A673 (cell line): Measurements from ENCODE around the gene AMZ1.

Experiments used
- EZH2 ChIP-seq: fragments of 200-600 bp; sonication (generic); IDR thresholded peaks from 2 replicates; pipeline ENCODE4 v1.6.1; 2017; ENCODE audit warnings: borderline replicate concordance, low read depth, mild to moderate bottlenecking, mixed read lengths, antibody characterized with exemption, low read length; ENCODE audit not compliant: poor library complexity, severe bottlenecking
- TF ChIP-seq, protein P1 (sequence below): fragments of 300-800, 200-600 bp; sonication (generic); conservative IDR thresholded peaks from 2 replicates; pipeline ENCODE4 v1.5.1; 2017; ENCODE audit warnings: low read depth, mild to moderate bottlenecking, antibody characterized with exemption, low read length, moderate library complexity, mixed read lengths

DNA sequence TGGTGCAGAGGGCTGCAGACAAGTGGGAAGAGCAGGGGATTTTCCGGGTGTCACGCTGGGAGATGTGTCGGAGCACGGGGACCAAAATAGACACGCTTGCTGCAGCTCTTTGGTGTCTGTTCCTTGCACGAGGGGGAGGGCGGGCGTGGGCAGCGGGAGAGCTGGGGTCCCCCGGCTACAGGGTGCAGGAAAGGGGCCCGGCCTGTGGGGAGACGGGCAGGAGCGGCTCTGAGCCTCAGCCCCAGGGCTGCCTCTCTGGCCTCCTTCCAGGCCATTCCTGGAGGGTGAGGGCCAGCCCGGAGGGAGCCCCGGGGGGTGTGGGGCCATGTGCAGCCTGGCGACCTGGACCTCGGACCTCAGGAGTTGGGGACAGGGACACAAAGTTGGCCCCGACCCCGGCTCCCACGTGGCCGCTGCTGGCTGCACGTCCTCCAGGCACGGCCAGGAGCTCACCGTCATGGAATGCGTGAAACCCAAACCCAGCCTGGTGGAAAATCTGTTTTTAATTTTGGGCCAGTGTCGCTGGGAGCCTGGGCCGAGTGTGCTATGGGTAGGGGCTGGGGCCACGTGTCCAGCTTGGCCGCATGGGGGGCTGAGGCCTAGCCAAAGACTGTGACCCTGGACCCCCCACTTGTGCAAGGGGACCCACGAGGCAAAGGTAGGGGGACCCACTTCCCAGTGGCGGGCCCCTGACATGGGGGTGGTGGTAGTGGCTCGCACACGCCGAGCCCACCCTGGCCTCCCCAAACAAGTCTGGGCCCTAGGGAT, 49.6 kb upstream of the AMZ1 start:
- TF ChIP-seq, protein P1, sequence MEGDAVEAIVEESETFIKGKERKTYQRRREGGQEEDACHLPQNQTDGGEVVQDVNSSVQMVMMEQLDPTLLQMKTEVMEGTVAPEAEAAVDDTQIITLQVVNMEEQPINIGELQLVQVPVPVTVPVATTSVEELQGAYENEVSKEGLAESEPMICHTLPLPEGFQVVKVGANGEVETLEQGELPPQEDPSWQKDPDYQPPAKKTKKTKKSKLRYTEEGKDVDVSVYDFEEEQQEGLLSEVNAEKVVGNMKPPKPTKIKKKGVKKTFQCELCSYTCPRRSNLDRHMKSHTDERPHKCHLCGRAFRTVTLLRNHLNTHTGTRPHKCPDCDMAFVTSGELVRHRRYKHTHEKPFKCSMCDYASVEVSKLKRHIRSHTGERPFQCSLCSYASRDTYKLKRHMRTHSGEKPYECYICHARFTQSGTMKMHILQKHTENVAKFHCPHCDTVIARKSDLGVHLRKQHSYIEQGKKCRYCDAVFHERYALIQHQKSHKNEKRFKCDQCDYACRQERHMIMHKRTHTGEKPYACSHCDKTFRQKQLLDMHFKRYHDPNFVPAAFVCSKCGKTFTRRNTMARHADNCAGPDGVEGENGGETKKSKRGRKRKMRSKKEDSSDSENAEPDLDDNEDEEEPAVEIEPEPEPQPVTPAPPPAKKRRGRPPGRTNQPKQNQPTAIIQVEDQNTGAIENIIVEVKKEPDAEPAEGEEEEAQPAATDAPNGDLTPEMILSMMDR: no peak
- TF ChIP-seq EZH2: no peak
